Activated CD4-positive, alpha-beta T cell treated with anti-CD3 and anti-CD28 coated beads, Interleukin-10, Interleukin-2, amounts not matched to agents 100 ng/mL and 50 ng/mL, durations not matched to agents 16 hours and 8 hours (primary cell): ENCODE results near the gene TEX12.
"Not testable (repeated sequence)": the region's sequence is repeated elsewhere in the genome, so short reads cannot be mapped to it uniquely, and the experiment has no call there.

Experiments
- DNase-seq: peaks from one replicate; pipeline ENCODE4 v3.0.0-alpha.2; 2020

Gene TEX12

DNA sequence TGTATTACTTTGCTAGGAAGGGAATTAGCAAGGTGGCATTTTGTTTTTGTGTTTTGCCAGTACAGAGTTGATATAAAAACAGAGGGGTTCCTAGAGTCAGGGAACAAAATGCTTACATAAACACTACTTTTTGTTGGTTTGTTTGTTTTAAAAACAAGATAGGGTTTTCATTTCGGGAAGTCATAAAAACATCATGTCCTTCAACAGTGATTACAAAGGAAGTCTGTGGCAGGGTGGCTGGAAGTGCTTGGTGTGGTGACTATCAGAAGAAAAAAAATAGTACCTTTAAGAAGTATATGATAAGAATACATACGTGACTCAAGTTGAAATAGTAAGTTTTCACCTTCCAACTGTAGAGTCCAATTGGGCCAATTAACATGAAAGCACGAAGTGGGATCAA is 2.1 kb upstream of the TEX12 start:
- no peak for DNase-seq

GRCh38 chr11:112166562-112166961 is 610 bp upstream of the TEX12 start:
- DNase-seq = no peak

- DNase-seq = peak; percentile 47
Measured at GRCh38 chr11:112172362-112172994, 5.3 kb downstream of the TEX12 start.

DNA sequence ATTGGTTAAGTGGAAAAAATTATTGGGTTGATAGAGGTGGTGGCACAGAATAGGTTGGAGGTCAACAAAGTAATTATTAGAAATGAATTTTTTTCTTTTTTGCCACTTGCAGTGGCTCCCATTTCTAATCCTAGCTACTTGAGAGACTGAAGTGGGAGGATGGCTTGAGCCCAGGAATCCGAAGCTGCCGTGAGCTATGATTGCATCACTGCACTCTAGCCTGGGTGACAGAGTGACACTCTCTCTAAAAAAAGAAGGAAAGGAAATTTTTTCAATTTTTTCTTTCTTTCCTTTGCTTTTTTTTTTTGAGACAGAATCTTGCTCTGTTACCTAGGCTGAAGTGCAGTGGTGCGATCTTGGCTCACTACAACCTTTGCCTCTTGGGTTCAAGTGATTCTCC is 6.0 kb downstream of the TEX12 start:
- no peak for DNase-seq

GRCh38 chr11:112174789-112175598 is 7.8 kb downstream of the TEX12 start, which contains the start of gene BCO2:
Gene BCO2 (plus strand): TSS chr11:112175512. CDS start chr11:112175602, 90 bp downstream.
- DNase-seq = peak; percentile 43

- DNase-seq = no peak
Measured at GRCh38 chr11:112175599-112175952, 8.4 kb downstream of the TEX12 start.

GRCh38 chr11:112176077-112176476 is 8.9 kb downstream of the TEX12 start:
- no peak for DNase-seq

GRCh38 chr11:112177589-112177988 is 10.4 kb downstream of the TEX12 start:
- no peak for DNase-seq

DNA sequence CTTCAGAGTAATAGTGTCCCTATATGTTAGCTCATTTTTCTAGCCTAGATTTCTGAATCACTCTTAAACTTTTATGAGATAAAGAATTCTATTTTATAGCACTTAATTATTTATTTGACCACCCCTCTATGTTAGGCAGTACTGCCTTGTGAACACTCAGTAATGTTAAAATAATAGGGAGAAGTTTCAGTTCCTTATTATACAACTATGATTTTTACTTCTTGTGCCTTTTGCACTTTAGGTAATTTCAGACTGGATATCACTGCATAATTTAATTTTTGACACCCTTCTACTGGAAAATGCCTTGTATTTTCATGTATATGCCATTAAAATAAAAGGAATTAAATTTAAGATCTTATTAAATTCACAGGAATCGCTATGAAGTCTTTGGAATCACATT is 11.3 kb downstream of the TEX12 start:
- no peak for DNase-seq

DNA sequence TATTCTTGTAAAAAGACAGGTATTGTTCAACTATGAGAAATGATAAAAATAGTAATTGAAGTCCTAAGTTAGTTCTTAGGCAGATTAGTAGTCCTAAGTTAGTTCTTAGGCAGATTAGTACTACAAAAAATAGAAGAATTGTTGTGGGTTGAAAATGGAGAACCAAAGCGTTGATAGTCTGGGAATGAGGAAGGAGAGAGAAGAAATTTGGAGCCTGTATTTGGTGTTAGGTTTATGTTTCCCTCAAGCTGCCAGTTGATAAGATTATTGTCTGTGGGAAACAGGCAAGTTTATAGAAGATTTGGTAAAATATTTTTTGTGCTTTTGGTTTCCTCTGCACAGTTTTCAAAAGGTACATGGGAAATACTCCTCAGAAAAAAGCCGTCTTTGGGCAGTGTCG is 11.8 kb downstream of the TEX12 start:
- no peak for DNase-seq

- DNase-seq = no peak
Measured at GRCh38 chr11:112179601-112180000, 12.4 kb downstream of the TEX12 start.

- no peak for DNase-seq
Measured at GRCh38 chr11:112182867-112183266, 15.7 kb downstream of the TEX12 start.

GRCh38 chr11:112185883-112186282 is 18.7 kb downstream of the TEX12 start:
- no peak for DNase-seq

GRCh38 chr11:112186304-112186703 is 19.1 kb downstream of the TEX12 start:
- no peak for DNase-seq

DNA sequence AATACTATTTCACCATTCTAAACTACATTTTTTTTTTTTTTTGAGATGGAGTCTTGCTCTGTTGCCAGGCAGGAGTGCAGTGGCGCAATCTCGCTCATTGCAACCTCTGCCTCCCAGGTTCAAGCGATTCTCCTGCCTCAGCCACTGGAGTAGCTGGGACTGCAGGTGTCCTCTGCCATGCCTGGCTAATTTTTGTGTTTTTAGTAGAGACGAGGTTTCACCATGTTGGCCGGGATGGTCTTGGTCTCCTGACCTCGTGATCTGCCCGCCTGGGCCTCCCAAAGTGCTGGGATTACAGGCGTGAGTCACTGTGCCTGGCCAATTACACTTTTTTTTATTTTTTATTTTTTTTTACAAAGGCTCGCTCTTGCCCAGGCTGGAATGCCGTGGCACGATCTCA is 27.9 kb downstream of the TEX12 start:
- DNase-seq = not testable (repeated sequence)

- no peak for DNase-seq
Measured at GRCh38 chr11:112195951-112196351, 28.8 kb downstream of the TEX12 start.

GRCh38 chr11:112196519-112197087 is 29.4 kb downstream of the TEX12 start:
- no peak for DNase-seq

DNA sequence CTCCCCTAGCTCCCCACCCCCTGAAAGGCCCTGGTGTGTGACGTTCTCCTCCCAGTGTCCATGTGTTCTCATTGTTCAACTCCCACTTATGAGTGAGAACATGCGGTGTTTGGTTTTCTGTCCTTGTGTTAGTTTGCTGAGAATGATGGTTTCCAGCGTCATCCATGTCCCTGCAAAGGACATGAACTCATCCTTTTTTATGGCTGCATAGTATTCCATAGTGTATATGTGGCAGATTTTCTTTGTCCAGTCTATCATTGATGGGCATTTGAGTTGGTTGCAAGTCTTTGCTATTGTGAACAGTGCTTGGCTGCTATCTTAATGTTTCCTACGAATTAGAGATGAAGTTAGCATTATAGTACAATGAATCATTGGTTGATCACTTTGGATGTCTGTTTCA is 31.9 kb downstream of the TEX12 start:
- DNase-seq = not testable (repeated sequence)

GRCh38 chr11:112200252-112200651 is 33.1 kb downstream of the TEX12 start:
- DNase-seq = no peak

GRCh38 chr11:112206071-112206470 is 38.9 kb downstream of the TEX12 start:
- no peak for DNase-seq

GRCh38 chr11:112210890-112211289 is 43.7 kb downstream of the TEX12 start:
- DNase-seq = no peak

- peak; percentile 47 for DNase-seq
Measured at GRCh38 chr11:112211536-112211935, 44.4 kb downstream of the TEX12 start.

DNA sequence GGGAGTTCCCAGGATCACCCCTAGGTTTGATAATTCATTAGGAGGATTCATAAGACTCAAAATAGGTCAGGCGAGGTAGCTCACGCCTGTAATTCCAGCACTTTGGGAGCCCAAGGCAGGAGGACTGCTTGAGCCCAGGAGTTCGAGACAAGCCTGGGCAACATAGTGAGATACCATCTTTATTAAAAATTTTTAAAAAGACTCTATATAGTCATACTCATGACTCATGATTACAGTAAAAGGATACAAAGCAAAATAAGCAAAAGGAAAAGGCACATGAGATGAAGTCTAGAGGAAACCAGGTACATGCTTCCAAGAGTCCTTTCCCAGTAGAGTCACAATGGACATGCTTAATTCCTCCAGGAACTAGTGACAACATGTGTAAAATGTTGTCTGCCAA is 45.1 kb downstream of the TEX12 start:
- no peak for DNase-seq

DNA sequence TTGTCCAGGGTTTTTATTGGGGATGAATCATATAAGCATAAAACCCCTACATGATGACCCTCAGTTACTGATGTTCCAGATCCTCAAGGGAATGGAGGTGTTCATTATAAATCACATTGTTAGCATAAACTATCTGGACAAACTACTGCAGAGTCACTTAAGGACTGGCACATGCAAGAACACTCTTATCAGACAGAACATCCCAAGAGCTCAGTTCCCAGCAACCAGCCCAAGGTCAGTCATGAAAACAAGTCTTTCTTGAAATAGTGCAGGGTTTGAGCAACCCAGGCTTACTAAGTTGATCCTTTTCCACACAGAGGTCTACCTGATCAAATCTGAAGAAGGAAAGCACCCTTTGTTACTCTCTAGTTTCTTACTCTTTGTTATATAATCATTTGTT is 45.5 kb downstream of the TEX12 start:
- no peak for DNase-seq
